K562 (cell line): ENCODE results near the gene PMM1. TPM values are rescaled to one million over a fixed set of nuclear protein-coding genes. Genes with fewer than 3 reads are reported as not detected.
A peak's percentile ranks its signal among the peaks of the same experiment; 100 is the strongest.

Experiments
- BRCA1 ChIP-seq, 2 experiments: fragments of 450-650 bp in 1 of 2; sonication (generic) in 1 of 2; formaldehyde crosslinking in 1 of 2; IDR thresholded peaks; 2 replicates each; pipeline versions ENCODE4 v1.5.0 to v1.6.1; 2017 to 2020; ENCODE audit warnings: mild to moderate bottlenecking in 1 of 2, missing genetic modification reagents in 1 of 2
- CREB1 ChIP-seq, 2 experiments: sonication (generic) in 1 of 2; formaldehyde crosslinking in 1 of 2; IDR thresholded peaks; 2 replicates each; pipeline versions ENCODE4 v1.6.1 to v1.8.0; 2012 to 2022; ENCODE audit warnings: inconsistent platforms in 1 of 2, mild to moderate bottlenecking in 1 of 2, missing genetic modification reagents in 1 of 2, moderate library complexity in 1 of 2
- CTBP1 ChIP-seq: fragments of 450-650 bp; IDR thresholded peaks from 2 replicates; pipeline ENCODE4 v1.6.1; 2016; ENCODE audit warnings: borderline replicate concordance
- FOS ChIP-seq: IDR thresholded peaks from 3 replicates; pipeline ENCODE4 v1.6.1; 2011; ENCODE audit not compliant: insufficient read length; ENCODE audit errors: extremely low read depth
- GATA2 ChIP-seq: sonication (generic); formaldehyde crosslinking; IDR thresholded peaks from 2 replicates; pipeline ENCODE4 v1.4.0; 2020; ENCODE audit warnings: mild to moderate bottlenecking, missing genetic modification reagents
- LARP7 ChIP-seq: fragments of 450-650 bp; IDR thresholded peaks from 2 replicates; pipeline ENCODE4 v1.6.1; 2016
- MECOM ChIP-seq: fragments of 250-450 bp; sonication (Bioruptor Pico); IDR thresholded peaks from 2 replicates; pipeline ENCODE4 v1.8.0; 2022; ENCODE audit warnings: inconsistent platforms
- MYNN ChIP-seq, 2 experiments: sonication (generic); formaldehyde crosslinking in 1 of 2; IDR thresholded peaks; 2 replicates each; pipeline versions ENCODE4 v1.5.0 to v1.6.1; 2016 to 2020; ENCODE audit warnings: antibody characterized with exemption in 1 of 2, missing genetic modification reagents in 1 of 2
- RBBP5 ChIP-seq: fragments of 200-600 bp; sonication (generic); IDR thresholded peaks from 2 replicates; pipeline ENCODE4 v1.6.1; 2012; ENCODE audit warnings: borderline replicate concordance, mild to moderate bottlenecking, low read length, control low read depth, inconsistent platforms; ENCODE audit not compliant: insufficient read depth, poor library complexity, severe bottlenecking
- SIN3B ChIP-seq: fragments of 450-650 bp; IDR thresholded peaks from 2 replicates; pipeline ENCODE4 v1.6.1; 2017; ENCODE audit warnings: low read depth, mild to moderate bottlenecking, moderate library complexity
- SIX5 ChIP-seq, 2 experiments: IDR thresholded peaks; 2 replicates each; pipeline ENCODE4 v1.6.1; 2011; ENCODE audit warnings: low read length in 2 of 2, borderline replicate concordance in 1 of 2, low read depth in 1 of 2, mild to moderate bottlenecking in 1 of 2, moderate library complexity in 1 of 2; ENCODE audit not compliant: insufficient read depth in 1 of 2
- TCFL5 ChIP-seq: fragments of 250-450 bp; sonication (Bioruptor Pico); conservative IDR thresholded peaks from 2 replicates; pipeline ENCODE4 v1.6.1; 2021; ENCODE audit warnings: mild to moderate bottlenecking, moderate library complexity, matching md5 sums
- TEAD1 ChIP-seq, 2 experiments: fragments of 450-650 bp in 1 of 2; sonication (generic) in 1 of 2; formaldehyde crosslinking; IDR thresholded peaks; 2 replicates each; pipeline versions ENCODE4 v1.4.0 to v1.8.0; 2020 to 2022; ENCODE audit warnings: mild to moderate bottlenecking in 2 of 2, missing genetic modification reagents in 1 of 2
- ZNF766 ChIP-seq: fragments of 200-800 bp; sonication (Bioruptor generic); conservative IDR thresholded peaks from 2 replicates; pipeline ENCODE4 v1.6.1; 2016; ENCODE audit warnings: missing genetic modification characterization, missing compliant biosample characterization
- polyA plus RNA-seq, 8 experiments: library from polyadenylated mRNA; depleted of rRNA in 4 of 8; stranded (reverse) in 5 of 8; unstranded in 3 of 8; fragments of >200 nt; fragmentation: Nextera tagmentation in 2 of 8; fragmentation: Illumina TruSeq in 1 of 8; extraction: Ambion mirVana in 2 of 8; extraction: Trizol in 1 of 8; gene quantifications; 2 replicates each; pipeline versions ENCODE4 v1.2.1 to v1.2.3, GENCODE V29; 2011 to 2014; ENCODE audit warnings: inconsistent platforms in 1 of 8, missing spikeins in 1 of 8
- total RNA-seq, 7 experiments: library from RNA; depleted of rRNA in 6 of 7; stranded (reverse); fragments of >200 nt in 6 of 7; fragmentation: Illumina TruSeq in 2 of 7; extraction: Trizol in 2 of 7; gene quantifications; 2 replicates each; pipeline versions ENCODE4 v1.2.1 to v1.2.3, GENCODE V29; 2011 to 2021; ENCODE audit warnings: low replicate concordance in 1 of 7
- TF ChIP-seq, protein P1 (sequence below): fragments of 450-650 bp; conservative IDR thresholded peaks from 2 replicates; pipeline ENCODE4 v1.6.1; 2016; ENCODE audit warnings: missing genetic modification characterization, low read depth, mild to moderate bottlenecking, missing compliant biosample characterization, moderate library complexity
- TF ChIP-seq, protein P2 (sequence below): fragments of 250-450 bp; sonication (Bioruptor Pico); IDR thresholded peaks from 2 replicates; pipeline ENCODE4 v1.4.0; 2020

PMM1 gene
- total and polyA plus RNA-seq, 9 of the 15 experiments (the other 6 are each of a cell fraction or from before 2014, with no cell fraction given) = 10.2 to 31.7 (median 20.3) TPM

DNA sequence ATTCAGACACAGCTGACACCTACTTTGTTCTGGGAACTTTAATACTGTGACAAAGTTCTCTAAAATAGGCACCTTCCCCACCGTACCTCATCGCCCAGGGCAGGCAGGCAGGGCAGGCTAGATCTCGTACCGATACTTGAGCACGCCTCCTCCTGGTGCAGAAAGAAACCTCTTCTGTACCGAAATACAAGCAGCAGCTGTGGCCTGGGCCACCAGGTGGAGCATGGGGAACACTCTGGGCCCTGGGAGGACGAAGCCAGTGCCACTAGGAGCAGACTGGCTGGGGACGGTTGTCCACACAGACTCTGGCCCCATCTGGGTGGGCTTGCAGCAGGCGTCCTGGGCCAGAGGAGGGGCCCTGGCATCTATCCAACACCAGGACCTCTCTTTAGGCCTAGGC lies 12.8 kb downstream of the PMM1 start (continued):
- TF ChIP-seq SIX5 (IDR thresholded peaks at IDR 0.05; ENCODE audit: borderline replicate concordance in 1 of 2, insufficient read depth in 1 of 2, low read depth in 1 of 2, low read length in 2 of 2) = no peak
- TF ChIP-seq, protein P1, sequence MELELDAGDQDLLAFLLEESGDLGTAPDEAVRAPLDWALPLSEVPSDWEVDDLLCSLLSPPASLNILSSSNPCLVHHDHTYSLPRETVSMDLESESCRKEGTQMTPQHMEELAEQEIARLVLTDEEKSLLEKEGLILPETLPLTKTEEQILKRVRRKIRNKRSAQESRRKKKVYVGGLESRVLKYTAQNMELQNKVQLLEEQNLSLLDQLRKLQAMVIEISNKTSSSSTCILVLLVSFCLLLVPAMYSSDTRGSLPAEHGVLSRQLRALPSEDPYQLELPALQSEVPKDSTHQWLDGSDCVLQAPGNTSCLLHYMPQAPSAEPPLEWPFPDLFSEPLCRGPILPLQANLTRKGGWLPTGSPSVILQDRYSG (tag) = no peak
- TF ChIP-seq MECOM (CRISPR knock-in tag) = no peak
- peak; percentile 31; the same call in 1 of the 2 replicates for TF ChIP-seq CTBP1
- peak; percentile 100 for TF ChIP-seq ZNF766 (CRISPR knock-in tag)
- 0 out of 2 replicates have a peak, but pooled peaks have one; percentile 37 for TF ChIP-seq MYNN (IDR thresholded peaks at IDR 0.05)
- TF ChIP-seq MYNN (CRISPR knock-in tag; IDR thresholded peaks at IDR 0.05) = no peak
- TF ChIP-seq TEAD1 (CRISPR knock-in tag; IDR thresholded peaks at IDR 0.05) = 0 out of 4 replicates have a peak, but pooled peaks of 1 of the 2 experiments have one; percentile 27
- no peak for TF ChIP-seq SIN3B
- no peak for TF ChIP-seq TCFL5 (CRISPR knock-in tag)
- peak; percentile 33; the same call in 1 of the 2 replicates for TF ChIP-seq GATA2 (CRISPR knock-in tag)
- no peak for TF ChIP-seq CREB1 (IDR thresholded peaks at IDR 0.05)
- no peak for TF ChIP-seq CREB1 (CRISPR knock-in tag; IDR thresholded peaks at IDR 0.05)
- TF ChIP-seq, protein P2, sequence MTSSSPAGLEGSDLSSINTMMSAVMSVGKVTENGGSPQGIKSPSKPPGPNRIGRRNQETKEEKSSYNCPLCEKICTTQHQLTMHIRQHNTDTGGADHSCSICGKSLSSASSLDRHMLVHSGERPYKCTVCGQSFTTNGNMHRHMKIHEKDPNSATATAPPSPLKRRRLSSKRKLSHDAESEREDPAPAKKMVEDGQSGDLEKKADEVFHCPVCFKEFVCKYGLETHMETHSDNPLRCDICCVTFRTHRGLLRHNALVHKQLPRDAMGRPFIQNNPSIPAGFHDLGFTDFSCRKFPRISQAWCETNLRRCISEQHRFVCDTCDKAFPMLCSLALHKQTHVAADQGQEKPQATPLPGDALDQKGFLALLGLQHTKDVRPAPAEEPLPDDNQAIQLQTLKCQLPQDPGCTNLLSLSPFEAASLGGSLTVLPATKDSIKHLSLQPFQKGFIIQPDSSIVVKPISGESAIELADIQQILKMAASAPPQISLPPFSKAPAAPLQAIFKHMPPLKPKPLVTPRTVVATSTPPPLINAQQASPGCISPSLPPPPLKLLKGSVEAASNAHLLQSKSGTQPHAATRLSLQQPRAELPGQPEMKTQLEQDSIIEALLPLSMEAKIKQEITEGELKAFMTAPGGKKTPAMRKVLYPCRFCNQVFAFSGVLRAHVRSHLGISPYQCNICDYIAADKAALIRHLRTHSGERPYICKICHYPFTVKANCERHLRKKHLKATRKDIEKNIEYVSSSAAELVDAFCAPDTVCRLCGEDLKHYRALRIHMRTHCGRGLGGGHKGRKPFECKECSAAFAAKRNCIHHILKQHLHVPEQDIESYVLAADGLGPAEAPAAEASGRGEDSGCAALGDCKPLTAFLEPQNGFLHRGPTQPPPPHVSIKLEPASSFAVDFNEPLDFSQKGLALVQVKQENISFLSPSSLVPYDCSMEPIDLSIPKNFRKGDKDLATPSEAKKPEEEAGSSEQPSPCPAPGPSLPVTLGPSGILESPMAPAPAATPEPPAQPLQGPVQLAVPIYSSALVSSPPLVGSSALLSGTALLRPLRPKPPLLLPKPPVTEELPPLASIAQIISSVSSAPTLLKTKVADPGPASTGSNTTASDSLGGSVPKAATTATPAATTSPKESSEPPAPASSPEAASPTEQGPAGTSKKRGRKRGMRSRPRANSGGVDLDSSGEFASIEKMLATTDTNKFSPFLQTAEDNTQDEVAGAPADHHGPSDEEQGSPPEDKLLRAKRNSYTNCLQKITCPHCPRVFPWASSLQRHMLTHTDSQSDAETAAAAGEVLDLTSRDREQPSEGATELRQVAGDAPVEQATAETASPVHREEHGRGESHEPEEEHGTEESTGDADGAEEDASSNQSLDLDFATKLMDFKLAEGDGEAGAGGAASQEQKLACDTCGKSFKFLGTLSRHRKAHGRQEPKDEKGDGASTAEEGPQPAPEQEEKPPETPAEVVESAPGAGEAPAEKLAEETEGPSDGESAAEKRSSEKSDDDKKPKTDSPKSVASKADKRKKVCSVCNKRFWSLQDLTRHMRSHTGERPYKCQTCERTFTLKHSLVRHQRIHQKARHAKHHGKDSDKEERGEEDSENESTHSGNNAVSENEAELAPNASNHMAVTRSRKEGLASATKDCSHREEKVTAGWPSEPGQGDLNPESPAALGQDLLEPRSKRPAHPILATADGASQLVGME (CRISPR knock-in tag) = no peak
- TF ChIP-seq FOS = no peak
- TF ChIP-seq LARP7 = no peak
- no peak for TF ChIP-seq RBBP5
- no peak for TF ChIP-seq BRCA1 (IDR thresholded peaks at IDR 0.05)
- TF ChIP-seq BRCA1 (CRISPR knock-in tag; IDR thresholded peaks at IDR 0.05) = no peak
